Heart right ventricle (tissue), 16 donors: ENCODE measurements around the gene ERGIC2. TPM values are rescaled to one million over a fixed set of nuclear protein-coding genes. Genes with fewer than 3 reads are reported as not detected.

Source experiments
- ATAC-seq, 8 donors: fragments of 200-7000 bp; cut with Tn5 transposase; one replicate each; pipeline ENCODE4 v1.9.1; 2020; ENCODE audit warnings: mild to moderate bottlenecking in 8 of 8, moderate library complexity in 8 of 8, moderate number of reproducible peaks in 1 of 8
- DNase-seq, 2 donors: peaks; one replicate each; pipeline ENCODE4 v3.0.0-alpha.2; 2020
- H3K27ac ChIP-seq, 10 donors: fragments of 200-600 bp; sonication (generic) in 2 of 10; one replicate each; pipeline versions ENCODE4 v1.5.0 to v1.8.0; 2020 to 2022; ENCODE audit warnings: mild to moderate bottlenecking in 3 of 10
- H3K27me3 ChIP-seq, 7 donors: fragments of 200-600 bp; one replicate each; pipeline ENCODE4 v1.8.0; 2021 to 2022; ENCODE audit warnings: mild to moderate bottlenecking in 2 of 7
- H3K36me3 ChIP-seq, 9 donors: fragments of 200-600 bp; sonication (generic) in 1 of 9; one replicate each; pipeline versions ENCODE4 v1.5.0 to v1.8.0; 2020 to 2022; ENCODE audit warnings: mild to moderate bottlenecking in 2 of 9
- H3K4me1 ChIP-seq, 9 donors: fragments of 200-600 bp; sonication (generic) in 1 of 9; one replicate each; pipeline versions ENCODE4 v1.5.0 to v1.8.0; 2020 to 2022; ENCODE audit warnings: mild to moderate bottlenecking in 4 of 9
- H3K4me3 ChIP-seq, 10 donors: fragments of 200-600 bp; sonication (generic) in 2 of 10; one replicate each; pipeline versions ENCODE4 v1.5.0 to v1.8.0; 2020 to 2022; ENCODE audit warnings: mild to moderate bottlenecking in 7 of 10, moderate library complexity in 2 of 10
- H3K9me3 ChIP-seq, 11 donors: fragments of 200-600 bp in 10 of 11; sonication (generic) in 2 of 11; one replicate each; pipeline versions ENCODE4 v1.5.0 to v1.8.0; 2013 to 2022; ENCODE audit warnings: mild to moderate bottlenecking in 2 of 11, control low read depth in 1 of 11, moderate library complexity in 1 of 11
- CTCF ChIP-seq, 9 donors: fragments of 200-600 bp; sonication (generic) in 2 of 9; IDR thresholded peaks; one replicate each; pipeline versions ENCODE4 v1.5.0 to v1.8.0; 2021 to 2022; ENCODE audit warnings: antibody characterized with exemption in 9 of 9, mild to moderate bottlenecking in 5 of 9, moderate library complexity in 1 of 9
- WGBS, 2 donors: extraction: QIAGEN DNeasy Blood & Tissue Kit; methylation state at CpG; one replicate each; pipeline ENCODE4 v1.1.7; 2013; ENCODE audit warnings: inconsistent platforms in 1 of 2; 5-methylcytosine and 5-hydroxymethylcytosine counted together
- intact Hi-C, 10 donors: fragments of 100-400 bp; cut with DNase I; formaldehyde crosslinking; loops; one replicate each; pipeline versions ENCODE4 v1.11.1 to v1.14.2; 2022
- polyA plus RNA-seq, 2 donors: library from polyadenylated mRNA; stranded (reverse); fragments of 200-250 nt; gene quantifications; one replicate each; pipeline ENCODE4 v1.2.3, GENCODE V29; 2013
- total RNA-seq, 10 donors: library from RNA; stranded (reverse); fragmentation: NEBNext Ultra II Directional in 3 of 10; extraction: Animal tissue kit (Norgen Biotek cat#: 25700) in 3 of 10; gene quantifications; one replicate each; pipeline versions ENCODE4 v1.2.1 to v1.2.4, GENCODE V29; 2021 to 2023
- donor health status: Arrhythmogenic right ventricular cardiomyopathy.
- donor health status: ischemic (EF 13 %, LVEDD 7.1; RV severe dilation, severe dysfunction).
- donor health status: healthy with polysubstance abuse.
- donor health status: DM: no; HTN: yes; CAD: no.
- donor health status: DM: no; HTN: no; CAD: no.
- donor health status: ischemic (EF 25% LVEDD 6.9; RV normal size, moderate dysfunction).
- donor health status: ischemic (EF 25% LVEDD 5.7; RV mildly dilated, moderate dysfunction).
- donor health status: healthy.
- donor health status: DM: yes; HTN: yes; CAD: no.
- donor health status: Ischemic cardiomyopathy.
- donor health status: ischemic (EF 35%, LVEDD 5.7; RV mildly dilated, moderate dysfunction).
- donor health status: nonischemic (EF 11% LVEDD 7.7; RV severe dilation, severe dysfunction).
- donor health status: DM: yes; HTN: yes; CAD: no.
- donor health status: PGD.
- donor health status: ischemic (EF 29% LVEDD 5.4; RV normal size, mild dysfunction).
- donor health status: nonischemic (EF 23%, LVEDD 6.1; RV moderate dilation, normal function).

ERGIC2 gene
- total and polyA plus RNA-seq, 12 donors: 50.0 to 97.2 (median 85.0) TPM

GRCh38 chr12:29374913-29375312, 6.1 kb downstream of the ERGIC2 start:
- no peak for ATAC-seq
- no peak for TF ChIP-seq CTCF (IDR thresholded peaks at IDR 0.05)
- Histone ChIP-seq H3K27ac (no peak overlapping the region), H3K4me1 (peaks cover 0 to 16% (median 11%) of the 10 kb centered on the region in 9 donors), H3K4me3 (no peak overlapping the region), H3K36me3 (peaks cover 0 to 31% (median 4%) of the 10 kb centered on the region in 9 donors), H3K27me3 (no peaks in the 10 kb centered on the region), H3K9me3 (no peaks in the 10 kb centered on the region)
- intact Hi-C loops: no loop called here
- WGBS, 2 donors: 79 to 83% methylated on average over 4 of the region's 4 CpGs
- no peak for DNase-seq

- ATAC-seq: no peak
- no peak for DNase-seq
- 94 to 96% methylated on average over 2 of the region's 2 CpGs for WGBS, 2 donors
- H3K4me1 ChIP-seq: peaks cover 0 to 7% (median 2%) of the 10 kb centered on the region in 9 donors
- no peaks in the 10 kb centered on the region for H3K27me3 ChIP-seq
- intact Hi-C loops: no loop called here
- no peak overlapping the region for H3K27ac ChIP-seq
- no peak overlapping the region for H3K4me3 ChIP-seq
- H3K9me3 ChIP-seq: no peaks in the 10 kb centered on the region
- TF ChIP-seq CTCF (IDR thresholded peaks at IDR 0.05): no peak
- peaks cover 0 to 40% (median 7%) of the 10 kb centered on the region in 9 donors for H3K36me3 ChIP-seq
Measured at GRCh38 chr12:29374012-29374411, 7.0 kb downstream of the ERGIC2 start.

- Histone ChIP-seq H3K4me3 (no peak overlapping the region), H3K4me1 (no peaks in the 10 kb centered on the region), H3K9me3 (peaks cover 0 to 6% (median 0%) of the 10 kb centered on the region in 11 donors), H3K27ac (no peak overlapping the region), H3K27me3 (no peaks in the 10 kb centered on the region), H3K36me3 (peaks cover 0 to 95% (median 20%) of the 10 kb centered on the region in 9 donors)
- DNase-seq: no peak
- no peak for TF ChIP-seq CTCF (IDR thresholded peaks at IDR 0.05)
- intact Hi-C loops: loop anchor here in 1 of 10 donors (2.0 kb wide), 1 partner anchor 24 kb away; no protein-coding TSS in a partner anchor
- ATAC-seq: no peak
- 97 to 99% methylated on average over 2 of the region's 2 CpGs for WGBS, 2 donors
Measured at GRCh38 chr12:29365091-29365490, 15.9 kb downstream of the ERGIC2 start.

GRCh38 chr12:29354954-29355353, 26.0 kb downstream of the ERGIC2 start:
- no peak overlapping the region for H3K27ac ChIP-seq
- intact Hi-C loops: no loop called here
- no peak for ATAC-seq
- no peak for DNase-seq
- H3K27me3 ChIP-seq: no peaks in the 10 kb centered on the region
- 92 to 97% methylated on average over 1 of the region's 1 CpG for WGBS, 2 donors
- H3K9me3 ChIP-seq: no peaks in the 10 kb centered on the region
- H3K4me1 ChIP-seq: peaks cover 0 to 3% (median 0%) of the 10 kb centered on the region in 9 donors
- peaks cover 0 to 90% (median 20%) of the 10 kb centered on the region in 9 donors for H3K36me3 ChIP-seq
- no peak for TF ChIP-seq CTCF (IDR thresholded peaks at IDR 0.05)
- H3K4me3 ChIP-seq: no peak overlapping the region
